ENCODE results near the gene CAPZB.

The CAPZB gene

DNA sequence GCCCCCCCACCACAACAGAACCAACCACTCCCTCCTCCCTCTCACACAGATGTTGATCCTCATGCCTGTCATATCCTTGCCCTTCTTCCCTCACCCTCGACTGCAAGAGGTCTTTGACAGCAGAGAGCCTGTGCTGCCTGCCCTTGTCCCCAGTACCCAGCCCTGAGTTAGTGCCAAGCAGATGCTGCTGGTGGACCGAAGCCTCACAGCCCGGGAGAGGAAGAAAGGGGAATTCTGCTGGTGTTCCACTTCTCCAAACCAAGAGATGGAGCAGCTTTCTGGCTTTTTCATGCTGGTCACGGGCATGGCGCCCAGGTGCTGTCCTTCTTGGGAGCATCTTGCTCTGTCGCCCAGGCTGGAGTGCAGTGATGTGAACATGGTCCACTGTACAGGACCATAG, 104.1 kb downstream of the CAPZB start:
- DNase-seq = no peak

DNA sequence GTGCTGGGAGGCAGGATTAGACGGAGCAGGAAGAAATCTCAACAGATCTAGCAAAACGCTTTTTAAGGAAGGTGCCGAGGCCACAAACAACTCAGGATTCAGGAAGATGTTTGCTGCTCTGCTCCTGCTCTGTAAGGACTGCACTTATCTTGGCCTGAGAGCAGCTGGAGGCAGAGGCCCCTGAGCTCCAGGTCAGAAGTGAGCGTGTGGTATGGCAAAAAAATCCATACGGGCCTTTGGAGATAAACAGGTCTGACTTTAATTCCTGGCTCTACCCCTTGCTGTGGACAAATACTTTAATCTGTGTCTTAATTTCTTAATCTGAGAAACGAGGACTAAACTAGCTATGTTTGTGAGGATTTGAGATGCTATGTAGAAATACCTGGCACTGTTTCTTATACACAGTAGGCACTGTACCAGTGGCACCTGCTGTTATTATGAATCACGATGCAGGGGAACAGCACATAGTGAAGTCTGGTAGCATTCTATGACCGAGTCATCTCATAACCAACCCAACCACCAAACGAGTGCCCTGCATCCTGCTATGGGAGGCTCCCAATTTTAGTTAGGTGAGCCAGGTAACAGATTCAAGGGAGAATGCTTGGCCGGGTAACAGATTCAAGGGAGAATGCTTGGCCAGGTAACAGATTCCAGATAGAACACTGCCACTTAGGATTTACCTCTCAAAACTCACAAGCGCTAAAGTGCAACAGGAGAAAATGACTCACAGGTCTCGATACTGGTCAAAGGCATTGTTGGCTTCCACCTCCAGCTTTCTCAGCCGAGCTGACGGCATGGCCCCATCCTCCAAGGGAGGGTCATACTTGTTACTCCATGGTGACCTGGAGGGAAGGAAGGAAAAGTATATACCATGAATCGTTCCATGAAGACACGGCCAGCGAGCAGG, 107.3 kb downstream of the CAPZB start:
- DNase-seq = no peak

DNA sequence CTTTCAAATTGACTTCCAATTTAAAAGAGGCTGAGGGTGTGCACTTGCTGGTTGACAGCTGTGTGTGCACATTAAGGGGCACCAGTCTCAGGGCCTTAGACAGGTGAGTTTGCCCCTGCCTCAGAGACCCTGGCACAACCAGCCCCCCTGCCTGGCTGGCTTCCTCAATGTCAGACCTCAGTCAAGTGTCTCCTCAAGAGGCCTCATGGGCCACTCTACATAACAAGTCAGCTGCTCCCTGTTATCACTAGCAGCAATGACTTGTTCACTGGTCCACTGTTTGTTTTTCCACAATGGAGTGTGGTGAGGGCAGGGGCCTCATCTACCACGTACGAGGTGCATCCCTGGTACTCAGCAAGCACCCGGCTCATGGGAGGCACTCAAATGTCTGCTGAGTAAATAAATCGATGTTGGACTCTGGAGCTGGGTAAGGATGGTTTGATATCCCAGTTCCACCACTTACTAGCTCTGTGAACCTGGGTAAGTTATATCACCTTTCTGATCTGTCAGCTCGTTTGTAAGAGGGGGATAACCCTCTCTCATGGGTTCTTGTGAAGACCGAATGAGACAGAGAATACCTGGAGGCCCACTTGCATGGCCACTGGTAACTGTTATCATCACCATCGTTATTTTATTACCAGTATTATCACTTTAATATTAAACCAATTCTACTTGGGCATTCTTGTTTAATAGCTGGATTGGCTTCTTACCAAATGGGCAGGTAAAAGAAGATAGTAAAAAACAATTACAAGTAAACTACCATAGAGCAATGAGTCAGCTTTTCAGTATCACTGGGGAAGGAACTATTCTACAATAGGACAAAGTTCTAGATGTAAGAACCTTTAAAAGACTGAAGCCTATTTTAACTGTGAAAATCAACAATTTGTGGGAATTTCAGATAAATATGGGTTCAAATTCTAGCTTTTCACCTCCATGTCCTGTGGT, 108.6 kb downstream of the CAPZB start:
- DNase-seq = no peak

DNA sequence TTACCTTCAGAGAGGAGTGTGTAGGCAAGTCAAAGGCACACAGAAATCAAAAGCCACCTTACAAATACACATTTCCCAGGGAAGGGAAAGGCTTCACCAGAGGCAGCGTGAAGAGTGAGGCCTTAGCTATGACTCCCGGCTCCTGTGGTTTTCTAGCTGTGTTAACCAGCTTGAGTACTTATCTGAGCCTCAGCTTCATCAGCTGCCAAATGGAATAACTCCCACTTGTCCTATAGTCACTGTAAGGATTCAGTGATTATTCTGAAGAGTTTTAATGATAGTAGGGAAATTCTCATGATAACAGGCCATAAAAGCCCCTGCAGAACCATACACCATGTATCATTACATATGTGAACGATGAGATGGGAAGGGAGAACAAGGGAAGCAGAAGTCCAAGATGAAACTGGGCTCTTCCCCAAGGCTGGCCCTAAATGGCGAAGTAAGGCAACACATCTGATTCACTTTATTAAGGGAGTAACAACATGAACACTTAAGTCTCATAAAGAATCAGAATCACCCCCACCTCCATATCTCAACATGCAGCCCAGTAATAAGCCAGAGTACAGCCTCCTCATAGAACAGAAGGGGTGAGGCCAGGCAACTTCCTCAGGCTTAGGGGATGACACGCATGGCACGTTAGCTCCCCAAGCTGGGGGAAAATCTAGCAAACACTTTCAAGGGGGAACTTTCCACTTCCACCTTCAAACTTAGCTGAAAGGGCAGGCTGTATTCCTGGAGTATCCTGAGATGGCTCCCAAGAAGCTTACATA, 109.5 kb downstream of the CAPZB start:
- DNase-seq = no peak

DNA sequence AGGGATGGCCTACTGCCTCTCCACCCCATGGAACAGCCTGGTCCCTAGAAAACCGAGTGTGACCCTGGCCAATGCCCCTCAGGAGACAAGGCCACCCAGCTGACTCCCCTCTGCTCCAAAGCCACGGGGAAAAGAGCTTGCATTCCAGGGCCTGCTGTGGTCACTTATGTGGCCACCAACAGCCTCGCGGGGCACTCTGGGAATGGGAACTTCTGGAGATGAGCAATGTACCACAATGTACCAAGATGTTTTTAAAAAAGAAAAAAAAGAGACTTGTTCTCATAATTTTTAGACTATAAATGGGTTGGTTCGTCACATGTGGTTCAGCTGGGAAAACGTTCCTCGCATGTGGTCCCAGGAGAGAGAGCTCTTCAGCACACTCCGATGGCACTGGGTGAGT, 110.4 kb downstream of the CAPZB start:
- DNase-seq = no peak

DNA sequence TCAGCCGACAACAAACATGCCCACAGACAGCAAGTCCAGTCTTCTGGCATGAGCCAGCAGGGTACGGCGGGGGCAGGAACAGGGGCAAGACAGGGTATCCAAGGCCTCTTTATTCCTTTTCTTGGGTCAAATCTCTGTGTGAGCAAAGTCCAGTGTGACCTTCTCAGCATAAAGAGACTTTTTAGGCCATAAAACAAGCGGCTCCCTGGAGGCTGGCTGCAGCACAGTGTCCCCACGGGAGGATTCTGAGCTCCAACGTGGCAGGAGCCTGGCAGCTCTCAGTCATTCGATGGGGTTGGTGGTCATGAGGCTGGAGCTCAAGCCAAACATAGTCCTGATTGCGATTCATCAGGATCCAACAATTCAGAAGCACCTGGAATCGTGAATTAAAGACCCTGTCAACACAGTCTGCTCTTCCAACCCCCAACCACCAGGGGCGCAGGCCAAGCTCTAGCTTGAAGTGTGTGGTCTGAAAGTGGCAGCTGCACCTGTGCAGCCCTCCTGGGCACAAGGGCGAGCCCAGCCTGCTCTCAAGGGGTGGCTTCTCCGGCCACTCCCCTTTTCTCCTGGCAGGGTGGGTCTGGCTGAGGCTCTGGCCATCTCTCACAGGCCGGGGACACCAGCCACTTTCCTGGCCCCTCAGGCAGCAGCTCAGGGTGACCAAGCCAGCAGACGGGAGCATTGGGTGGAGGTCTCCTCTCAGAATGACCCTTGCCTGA, 111.1 kb downstream of the CAPZB start:
- DNase-seq = peak in 1 of 2 experiments; percentile 8

DNA sequence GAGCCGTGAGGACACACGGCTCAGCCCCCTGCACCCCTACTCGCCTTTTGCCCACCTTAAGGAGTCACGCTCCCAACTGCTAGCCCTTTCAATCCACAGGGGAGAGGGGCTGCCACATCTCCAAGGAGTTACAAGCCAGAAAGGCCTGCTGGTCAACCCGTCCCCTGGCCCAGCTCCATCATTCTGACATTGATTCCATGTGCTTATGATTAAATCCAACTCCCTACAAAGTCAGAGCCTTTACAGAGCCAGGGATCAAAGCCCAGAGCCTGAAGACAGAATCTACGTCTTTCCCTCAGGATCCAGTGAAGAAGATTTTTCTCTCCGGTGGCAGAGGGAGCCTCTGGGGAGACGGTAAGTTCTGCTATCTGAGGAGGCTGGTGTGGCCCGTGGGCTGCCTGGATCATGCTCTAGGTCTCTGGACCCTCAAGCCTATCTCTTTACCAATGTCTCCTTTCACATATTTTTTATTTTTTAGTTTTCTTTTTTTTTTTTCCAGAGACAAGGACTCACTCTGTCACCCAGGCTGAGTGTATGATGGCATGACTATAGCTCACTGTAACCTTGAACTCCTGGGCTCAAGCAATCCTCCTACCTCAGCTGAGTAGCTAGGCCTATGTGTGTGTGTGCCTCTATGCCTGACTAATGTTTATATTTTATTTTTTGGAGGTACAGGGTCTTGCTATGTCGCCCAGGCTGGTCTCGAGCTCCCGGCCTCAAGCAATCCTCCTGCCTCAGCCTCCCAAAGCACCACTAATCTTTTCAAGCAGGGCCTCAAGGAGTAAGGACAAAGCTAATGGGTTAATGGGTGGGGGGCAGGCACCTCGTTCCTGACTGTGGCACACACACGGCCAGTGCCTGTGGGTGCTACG, 111.9 kb downstream of the CAPZB start:
- no peak for DNase-seq

DNA sequence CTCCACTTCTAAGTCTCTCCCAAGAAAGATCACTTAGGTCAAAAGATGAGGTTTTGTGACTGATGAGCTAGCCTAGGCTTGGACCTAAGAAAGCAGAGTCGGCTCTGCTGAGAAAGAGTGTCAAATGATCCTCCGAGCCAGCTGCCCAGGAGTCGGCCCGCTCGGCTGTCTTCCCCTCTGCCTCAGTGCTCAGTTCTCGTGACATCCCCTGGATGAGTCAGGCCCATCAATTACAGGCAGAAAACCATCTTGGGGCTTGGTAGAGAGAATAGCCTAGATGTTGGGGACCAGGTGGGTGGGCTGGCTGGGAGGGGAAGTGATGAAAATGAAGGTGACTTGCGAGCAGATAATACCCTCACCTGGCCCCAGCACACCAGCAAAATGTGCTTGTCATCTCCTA, 112.7 kb downstream of the CAPZB start:
- no peak for DNase-seq

DNA sequence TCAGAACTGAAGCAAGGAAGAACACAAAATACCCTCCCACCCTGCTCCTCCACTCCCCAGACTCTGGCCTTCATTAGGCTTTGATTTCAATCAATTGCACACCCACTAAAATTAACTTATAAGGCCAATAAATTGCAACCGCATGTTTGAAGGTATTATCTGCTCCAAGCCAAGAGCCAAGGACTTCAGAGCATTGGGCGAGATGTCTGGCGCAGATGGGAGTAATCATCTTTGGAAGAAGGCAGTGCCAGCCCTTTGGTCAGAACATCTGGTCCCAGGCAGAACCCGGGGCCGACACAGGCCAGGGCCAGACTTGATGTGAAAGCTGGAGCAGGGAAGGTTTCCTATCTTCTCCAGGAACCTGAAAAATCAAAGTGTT, 113.2 kb downstream of the CAPZB start:
- no peak for DNase-seq

DNA sequence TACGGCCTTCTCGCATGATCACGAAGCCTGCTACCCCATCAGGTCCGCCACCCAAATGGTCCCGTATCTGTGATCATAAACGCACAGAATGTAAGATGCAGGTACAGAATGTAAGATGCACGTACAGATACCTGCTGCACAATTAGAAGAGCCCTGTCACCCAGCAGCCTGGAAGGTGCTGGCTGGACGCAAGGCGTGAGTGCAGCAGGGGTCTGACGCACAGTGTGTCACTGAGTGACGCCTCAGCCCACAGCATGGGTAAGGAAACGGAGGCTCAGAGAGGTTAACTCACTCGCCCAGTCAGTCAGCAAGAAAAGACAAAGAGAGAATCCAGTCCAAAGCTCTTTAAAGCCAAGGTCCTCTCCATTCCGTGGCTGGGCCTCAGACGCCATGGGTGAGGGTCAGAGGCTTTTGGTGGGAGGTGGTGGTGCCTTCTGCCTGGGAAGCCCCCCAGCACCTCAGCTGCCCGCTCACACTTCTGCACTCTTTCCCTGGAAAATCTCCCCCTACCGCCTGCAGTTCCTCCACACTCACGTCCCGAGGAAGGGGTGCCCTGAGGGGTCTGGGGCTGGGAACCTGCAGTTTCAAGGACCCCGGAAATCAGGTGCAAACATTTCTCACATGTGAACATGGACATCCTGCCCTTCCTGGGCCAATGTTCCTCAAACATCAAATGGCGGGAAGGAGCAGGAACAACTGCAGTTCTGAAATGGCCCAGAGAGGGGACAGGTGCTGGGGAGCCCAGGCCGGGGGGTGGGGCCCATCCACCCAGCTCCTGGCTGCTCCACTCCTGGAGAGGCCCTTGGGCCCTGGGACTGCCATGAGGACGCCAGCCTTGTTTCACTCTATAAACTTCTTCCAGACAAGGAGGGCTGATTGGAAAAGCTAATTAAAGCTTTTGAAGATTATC, 113.9 kb downstream of the CAPZB start:
- DNase-seq = no peak

DNA sequence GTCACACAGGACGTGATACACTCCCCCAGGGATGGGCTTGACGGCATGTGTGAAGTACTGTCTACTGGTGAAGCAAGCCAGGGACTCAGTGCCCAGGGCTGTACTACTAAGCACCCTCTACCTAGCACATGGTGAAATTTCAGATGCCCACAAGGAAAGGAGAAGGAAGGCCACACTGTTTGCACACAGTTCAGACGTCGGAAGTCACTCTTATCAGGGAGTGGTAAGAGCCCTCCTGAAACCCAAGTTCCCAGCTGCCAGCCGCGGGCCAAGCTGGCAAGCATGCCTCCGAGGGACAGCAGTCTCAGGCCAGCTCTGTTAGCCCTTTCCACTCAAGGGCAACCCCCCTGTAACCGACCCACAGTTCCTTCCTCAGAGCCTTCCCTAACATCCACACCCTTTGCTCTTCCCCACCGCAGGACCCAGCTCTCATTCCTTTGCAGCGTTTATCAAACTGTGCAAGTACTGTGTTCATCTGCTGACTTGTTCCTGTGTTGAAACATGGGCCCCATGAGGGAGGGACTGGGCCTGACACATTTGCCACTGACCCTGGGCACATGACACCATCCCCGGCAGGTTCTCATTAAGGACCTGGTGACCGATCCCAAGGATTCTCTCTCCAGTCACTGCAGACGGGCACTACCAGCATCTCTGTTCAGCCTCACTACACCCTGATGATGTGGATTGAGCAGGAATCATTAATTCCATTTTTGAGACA, 114.7 kb downstream of the CAPZB start:
- DNase-seq = no peak

DNA sequence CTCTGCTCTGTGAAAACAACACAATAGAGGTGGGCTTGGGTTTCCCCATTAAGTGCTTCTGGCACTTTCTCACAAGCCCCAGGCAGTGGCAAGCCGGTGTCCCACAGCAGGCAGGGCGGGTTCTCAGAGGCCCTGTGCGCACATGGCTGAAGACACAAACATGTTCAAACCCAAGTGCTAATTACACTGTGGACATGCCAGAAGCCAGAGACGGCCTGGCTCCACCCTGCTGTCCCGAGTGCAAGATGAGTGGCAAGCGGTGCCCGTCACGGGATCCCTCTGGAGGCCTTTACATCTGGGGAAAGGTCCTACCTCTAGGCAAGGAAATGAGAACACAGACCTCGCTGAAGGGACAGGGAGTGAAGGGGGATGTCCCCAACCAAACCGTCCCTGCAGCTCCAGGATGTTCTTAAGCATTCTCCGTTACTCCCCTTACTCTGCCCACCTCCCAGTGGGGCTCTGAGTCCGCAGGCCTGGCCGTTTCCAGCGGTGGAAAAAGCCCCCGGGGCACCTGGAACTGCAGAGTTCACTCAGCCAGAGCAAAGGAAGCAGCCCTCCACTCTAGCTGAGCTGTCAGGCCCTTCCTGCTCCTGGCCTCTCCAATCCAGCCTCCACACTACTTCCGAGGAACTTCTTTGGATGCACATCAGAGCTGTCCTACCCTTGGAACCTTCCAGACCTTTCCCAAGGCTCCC, 115.8 kb downstream of the CAPZB start:
- no peak for DNase-seq

DNA sequence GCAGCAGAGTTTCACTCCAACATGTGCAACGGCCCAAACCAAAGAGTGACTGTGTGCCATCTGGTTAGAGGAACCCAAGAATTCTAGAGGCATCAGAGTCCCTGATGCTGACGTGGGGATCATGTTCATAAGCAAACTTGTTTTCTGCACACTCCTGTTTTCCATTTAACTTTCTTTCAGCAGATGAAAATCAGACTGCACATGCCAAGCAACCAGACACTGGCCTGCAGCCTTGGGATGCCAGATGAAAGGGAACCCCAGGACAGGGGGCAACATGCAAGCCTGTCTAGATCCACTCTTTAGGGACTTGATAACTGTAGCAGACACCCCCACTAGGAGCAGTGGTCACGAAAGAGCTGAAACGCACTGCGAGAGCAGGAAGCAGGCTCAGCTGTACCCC, 116.4 kb downstream of the CAPZB start:
- DNase-seq = no peak

DNA sequence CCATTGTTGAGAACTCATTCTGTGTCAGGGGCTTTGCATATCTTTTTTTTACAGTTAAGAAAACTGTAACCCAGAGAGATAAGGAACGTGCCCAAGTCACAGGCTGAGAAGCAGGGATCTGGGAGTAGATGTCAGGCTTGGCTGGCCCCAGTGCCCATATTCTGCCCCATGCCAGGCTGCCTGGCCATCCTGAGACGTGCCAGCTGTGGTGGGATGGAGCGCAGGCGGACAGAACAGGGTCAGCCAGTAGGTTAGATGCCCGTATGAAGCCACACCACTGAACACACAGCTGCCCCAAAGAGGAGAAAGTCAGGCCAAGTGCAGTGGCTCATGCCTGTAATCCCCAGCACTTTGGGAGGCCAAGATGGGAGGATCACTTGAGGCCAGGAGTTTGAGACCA, 117.3 kb downstream of the CAPZB start:
- no peak for DNase-seq

DNA sequence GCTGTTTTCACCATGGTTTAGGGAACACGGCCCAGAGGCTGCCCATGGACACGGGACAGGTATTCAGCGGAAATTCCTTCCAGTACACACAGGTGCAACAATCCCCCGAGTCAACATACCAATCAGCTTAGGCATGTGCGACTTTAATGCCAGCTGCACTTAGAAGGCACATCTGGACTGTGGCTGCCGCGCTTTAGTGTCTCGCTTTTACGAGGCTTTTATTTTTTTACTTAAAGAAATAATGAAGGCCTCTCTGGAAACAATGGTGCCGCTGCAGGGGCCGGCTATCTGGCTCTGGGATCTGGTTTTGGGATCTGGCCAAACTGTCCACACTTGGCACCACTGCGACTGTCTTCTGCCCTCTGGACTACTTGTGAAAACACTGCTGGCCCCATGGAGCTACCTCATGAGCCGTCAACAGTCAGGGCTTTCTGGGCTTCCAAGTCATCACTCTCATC, 117.7 kb downstream of the CAPZB start:
- DNase-seq = no peak

DNA sequence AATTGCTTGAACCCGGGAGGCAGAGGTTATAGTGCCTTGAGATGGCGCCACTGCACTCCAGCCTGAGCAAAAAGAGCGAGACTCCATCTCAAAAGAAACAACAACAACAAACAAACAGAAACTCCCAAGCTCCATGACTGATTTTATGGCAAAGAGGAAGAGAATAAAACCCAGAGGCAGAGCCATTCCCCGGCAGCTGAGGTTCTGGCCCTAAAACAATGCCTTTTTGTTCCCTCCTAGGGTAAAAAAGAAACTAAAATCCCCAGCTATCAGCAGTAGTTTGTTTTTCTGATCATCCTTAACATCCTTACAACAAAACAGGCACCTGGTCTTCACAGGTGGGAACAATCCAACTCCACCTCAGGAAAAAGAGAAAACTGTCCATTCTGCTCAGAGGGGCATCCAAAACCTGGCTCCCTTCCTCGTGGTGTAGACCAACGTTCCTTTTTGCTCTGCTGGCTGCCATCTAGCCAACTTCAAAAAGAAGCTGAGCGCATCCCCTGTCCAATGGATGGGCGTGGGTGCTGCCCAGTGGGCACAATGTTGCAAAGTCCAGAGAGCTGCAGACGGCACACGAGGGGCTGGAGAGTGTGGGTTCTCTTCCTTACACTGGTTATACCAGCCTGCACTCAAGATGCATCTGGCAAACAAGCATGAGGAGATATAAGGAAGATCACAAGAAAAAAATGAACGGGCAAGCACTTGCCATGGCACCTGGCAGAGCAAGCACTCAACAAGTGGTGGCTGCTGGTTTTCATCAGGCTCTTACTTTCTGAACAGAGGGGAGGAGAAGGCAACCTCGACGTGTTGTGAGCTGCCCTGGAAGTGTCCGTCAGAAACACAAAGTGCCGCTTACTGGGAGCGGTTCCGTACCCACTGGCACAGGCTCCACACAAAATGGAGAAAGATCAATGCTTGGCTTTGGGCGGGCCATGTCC, 118.5 kb downstream of the CAPZB start:
- DNase-seq = no peak

DNA sequence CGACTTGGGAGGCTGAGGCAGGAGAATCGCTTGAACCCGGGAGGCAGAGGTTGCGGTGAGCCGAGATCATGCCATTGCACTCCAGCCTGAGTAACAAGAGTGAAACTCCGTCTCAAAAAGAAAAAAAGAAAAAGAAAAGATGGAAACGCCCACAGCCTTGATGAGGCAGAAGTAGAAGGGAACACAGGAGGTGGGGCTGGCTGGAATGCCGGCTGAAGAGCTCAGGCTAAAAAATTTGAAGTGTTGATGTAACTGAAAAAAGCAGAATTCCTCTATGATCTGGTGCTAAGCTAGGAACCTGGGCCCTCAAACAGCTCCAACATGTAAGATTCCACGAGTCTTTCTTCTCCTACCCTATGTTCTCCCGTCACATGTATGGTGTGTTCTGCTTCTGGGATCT, 119.6 kb downstream of the CAPZB start:
- DNase-seq = no peak

Data from NCI-H524 (cell line).